ENCODE measurements around the gene ETV2. TPM values are rescaled to one million over a fixed set of nuclear protein-coding genes. Genes with fewer than 3 reads are reported as not detected.

The ETV2 gene
- total and polyA plus RNA-seq, 4 donors: 0.17 to 1.8 (median 1.1) TPM

DNA sequence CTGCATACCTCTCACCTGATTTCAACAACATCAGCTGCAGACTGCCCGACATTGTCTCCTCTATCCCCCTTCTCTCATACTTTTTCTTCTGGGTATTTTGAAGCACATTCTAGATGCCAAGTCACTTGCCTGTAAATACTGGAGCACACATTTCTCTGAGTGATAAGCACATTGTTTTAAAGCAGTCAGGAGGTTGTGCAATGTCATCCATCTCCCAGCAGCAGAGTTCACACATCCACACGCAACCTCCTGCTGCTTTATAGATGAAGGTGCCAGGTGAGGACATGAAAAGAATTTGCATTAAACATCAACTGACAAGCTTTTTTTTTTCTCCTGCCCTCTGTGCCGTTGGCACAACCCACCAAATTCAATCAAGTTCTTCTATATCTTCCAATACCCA, 30.3 kb downstream of the ETV2 start:
- H3K9me3 ChIP-seq (ENCODE audit: control insufficient read depth in 4 of 4, low read length in 3 of 4): no peaks in the 10 kb centered on the region
- no peak overlapping the region for H3K27ac ChIP-seq (ENCODE audit: low read depth in 1 of 2, low read length in 2 of 2)
- H3K9ac ChIP-seq (ENCODE audit: low read depth in 1 of 2, low read length in 2 of 2): no peak overlapping the region
- no peak for TF ChIP-seq YY1 (IDR thresholded peaks at IDR 0.05)
- TF ChIP-seq CTCF (IDR thresholded peaks at IDR 0.05; ENCODE audit: low read depth, low read length, missing input control): no peak
- TF ChIP-seq, protein P1, sequence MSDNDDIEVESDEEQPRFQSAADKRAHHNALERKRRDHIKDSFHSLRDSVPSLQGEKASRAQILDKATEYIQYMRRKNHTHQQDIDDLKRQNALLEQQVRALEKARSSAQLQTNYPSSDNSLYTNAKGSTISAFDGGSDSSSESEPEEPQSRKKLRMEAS (IDR thresholded peaks at IDR 0.05): no peak
- TF ChIP-seq HNF4G (IDR thresholded peaks at IDR 0.05): no peak
- no peak for TF ChIP-seq FOXA2 (IDR thresholded peaks at IDR 0.05)
- no peak for DNase-seq (ENCODE audit: low spot score)
- WGBS: 21% methylated on average over 3 of the region's 3 CpGs
- peaks cover 0 to 6% (median 2%) of the 10 kb centered on the region in 4 donors for H3K4me1 ChIP-seq (ENCODE audit: control insufficient read depth in 4 of 4, insufficient read depth in 4 of 4, low read length in 3 of 4)
- no peaks in the 10 kb centered on the region for H3K36me3 ChIP-seq (ENCODE audit: control insufficient read depth in 4 of 4, insufficient read depth in 3 of 4, low read depth in 1 of 4, low read length in 3 of 4)
- H3K4me3 ChIP-seq (ENCODE audit: low read depth in 1 of 3, low read length in 3 of 3): no peak overlapping the region
- no peaks in the 10 kb centered on the region for H3K27me3 ChIP-seq (ENCODE audit: control insufficient read depth in 4 of 4, insufficient read depth in 4 of 4, low read length in 3 of 4)

DNA sequence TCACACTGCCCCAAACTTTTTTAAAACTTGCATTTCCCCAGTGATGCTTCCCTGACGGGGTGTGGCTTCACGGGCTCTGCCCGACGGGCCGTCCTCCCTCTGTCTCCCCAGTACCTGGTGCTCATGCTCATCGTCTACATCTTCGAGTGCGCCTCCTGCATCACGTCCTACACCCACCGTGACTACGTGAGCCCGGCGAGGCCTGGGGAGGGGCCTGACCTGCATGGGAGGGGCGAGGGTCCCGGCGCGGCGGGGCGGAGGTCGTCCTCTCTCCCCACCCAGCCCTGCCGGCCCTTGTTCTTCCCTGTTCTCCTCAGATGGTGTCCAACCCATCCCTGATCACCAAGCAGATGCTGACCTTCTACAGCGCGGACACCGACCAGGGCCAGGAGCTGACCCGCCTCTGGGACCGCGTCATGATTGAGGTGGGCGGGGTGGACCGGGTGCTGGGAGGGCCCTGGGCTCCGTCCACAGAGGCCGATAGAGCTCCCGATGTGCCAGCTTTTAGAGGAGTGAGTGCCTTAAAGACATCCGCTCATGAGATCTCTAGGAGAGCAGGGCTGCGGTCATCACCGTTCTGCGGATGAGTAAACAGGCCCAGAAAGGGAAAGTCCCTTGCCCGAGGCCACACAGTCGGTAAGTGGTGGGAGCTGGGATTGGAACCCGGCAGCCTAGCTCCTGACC, 31.7 kb downstream of the ETV2 start:
- 9% methylated on average over 39 of the region's 39 CpGs for WGBS

More for the DNA sequence above, 31.7 kb downstream of the ETV2 start:
- TF ChIP-seq JUND (IDR thresholded peaks at IDR 0.05) (no peak), RAD21 (IDR thresholded peaks at IDR 0.05) (no peak), FOXA2 (IDR thresholded peaks at IDR 0.05) (no peak), YY1 (IDR thresholded peaks at IDR 0.05) (no peak), ZBTB33 (IDR thresholded peaks at IDR 0.05) (no peak), EGR1 (IDR thresholded peaks at IDR 0.05; ENCODE audit: low read depth in 2 of 2) (no peak), HNF4A (conservative IDR thresholded peaks at IDR 0.05) (no peak), TAF1 (conservative IDR thresholded peaks at IDR 0.05) (no peak), HNF4G (IDR thresholded peaks at IDR 0.05) (no peak), REST (IDR thresholded peaks at IDR 0.05) (no peak)
- TF ChIP-seq, protein P1 (IDR thresholded peaks at IDR 0.05): no peak
- TF ChIP-seq, protein P2, sequence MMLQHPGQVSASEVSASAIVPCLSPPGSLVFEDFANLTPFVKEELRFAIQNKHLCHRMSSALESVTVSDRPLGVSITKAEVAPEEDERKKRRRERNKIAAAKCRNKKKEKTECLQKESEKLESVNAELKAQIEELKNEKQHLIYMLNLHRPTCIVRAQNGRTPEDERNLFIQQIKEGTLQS (IDR thresholded peaks at IDR 0.05): no peak
- H3K9ac ChIP-seq (ENCODE audit: low read depth in 1 of 2, low read length in 2 of 2): no peak overlapping the region
- H3K27ac ChIP-seq (ENCODE audit: low read depth in 1 of 2, low read length in 2 of 2): no peak overlapping the region
- peak overlapping the region in 1 of 3 donors; percentile 17 for H3K4me3 ChIP-seq (ENCODE audit: low read depth in 1 of 3, low read length in 3 of 3)
- no peaks in the 10 kb centered on the region for H3K27me3 ChIP-seq (ENCODE audit: control insufficient read depth in 4 of 4, insufficient read depth in 4 of 4, low read length in 3 of 4)
- H3K36me3 ChIP-seq (ENCODE audit: control insufficient read depth in 4 of 4, insufficient read depth in 3 of 4, low read depth in 1 of 4, low read length in 3 of 4): no peaks in the 10 kb centered on the region
- H3K4me1 ChIP-seq (ENCODE audit: control insufficient read depth in 4 of 4, insufficient read depth in 4 of 4, low read length in 3 of 4): peaks cover 0 to 6% (median 2%) of the 10 kb centered on the region in 4 donors
- H3K9me3 ChIP-seq (ENCODE audit: control insufficient read depth in 4 of 4, low read length in 3 of 4): no peaks in the 10 kb centered on the region
- DNase-seq (ENCODE audit: low spot score): peak; percentile 47

All from liver (tissue), 9 donors.